OCI-LY7 (cell line): ENCODE results near the gene HAPLN3. TPM values are rescaled to one million over a fixed set of nuclear protein-coding genes. Genes with fewer than 3 reads are reported as not detected.

ENCODE experiments used
- BruUV-seq: library from RNA; stranded (reverse); fragments of 400-500 nt; replicated peaks from 2 replicates; lab custom pipeline; 2021; lab: Mats Ljungman, UMichigan
- CTCF ChIA-PET: fragments of 300-600 bp; sonication (Branson Sonifier 250); formaldehyde crosslinking; loops from one replicate; lab custom pipeline; 2022; ENCODE audit warnings: antibody characterized with exemption; ENCODE audit not compliant: unreplicated experiment; lab: Charles Lee
- POLR2A ChIA-PET: fragments of 300-600 bp; sonication (Branson Sonifier 250); formaldehyde crosslinking; loops from one replicate; lab custom pipeline; 2022; ENCODE audit warnings: antibody characterized with exemption; lab: Charles Lee
- DNase-seq: peaks from one replicate; pipeline ENCODE4 v3.0.0-alpha.2; 2015; ENCODE audit warnings: low spot score
- H2AFZ ChIP-seq: fragments of 200-600 bp; sonication (generic), shearing (Covaris generic); 2 replicates; pipeline ENCODE4 v1.6.1; 2014; ENCODE audit warnings: mild to moderate bottlenecking, antibody characterized with exemption, low read length, moderate library complexity
- H3K27ac ChIP-seq: fragments of 200-600 bp; sonication (generic); 2 replicates; pipeline ENCODE4 v1.5.1; 2014; ENCODE audit warnings: mixed run types, low read depth, mild to moderate bottlenecking, moderate library complexity, low read length, inconsistent platforms; ENCODE audit not compliant: poor library complexity, severe bottlenecking
- H3K36me3 ChIP-seq: fragments of 200-600 bp; sonication (generic); 2 replicates; pipeline ENCODE4 v1.6.1; 2014; ENCODE audit warnings: mild to moderate bottlenecking, antibody characterized with exemption, low read length, moderate library complexity, mixed read lengths; ENCODE audit not compliant: insufficient read depth
- H3K4me1 ChIP-seq: fragments of 200-600 bp; sonication (generic); 2 replicates; pipeline ENCODE4 v1.5.1; 2014; ENCODE audit warnings: mild to moderate bottlenecking, low read length; ENCODE audit not compliant: insufficient read depth, poor library complexity, severe bottlenecking
- H3K4me2 ChIP-seq: fragments of 200-600 bp; sonication (generic); 2 replicates; pipeline ENCODE4 v1.6.1; 2014; ENCODE audit warnings: mild to moderate bottlenecking, low read length
- H3K4me3 ChIP-seq: fragments of 200-600 bp; sonication (generic); 2 replicates; pipeline ENCODE4 v1.5.1; 2014; ENCODE audit warnings: mild to moderate bottlenecking, low read depth, low read length; ENCODE audit not compliant: poor library complexity, severe bottlenecking
- H3K79me2 ChIP-seq: fragments of 200-600 bp; sonication (generic); 2 replicates; pipeline ENCODE4 v1.6.1; 2016; ENCODE audit warnings: low read depth, mild to moderate bottlenecking, low read length, moderate library complexity, mixed read lengths; ENCODE audit not compliant: insufficient read depth
- H3K9me2 ChIP-seq: fragments of 200-600 bp; sonication (generic); 2 replicates; pipeline ENCODE4 v1.6.1; 2016; ENCODE audit warnings: mild to moderate bottlenecking, low read length, mixed read lengths; ENCODE audit not compliant: insufficient read depth
- H3K9me3 ChIP-seq: fragments of 200-600 bp; sonication (generic); 2 replicates; pipeline ENCODE4 v1.6.1; 2014; ENCODE audit warnings: mild to moderate bottlenecking, mixed run types, low read length, mixed read lengths
- H4K20me1 ChIP-seq: fragments of 200-600 bp; sonication (generic); 2 replicates; pipeline ENCODE4 v1.6.1; 2014; ENCODE audit warnings: mild to moderate bottlenecking, antibody characterized with exemption, low read length, moderate library complexity, mixed read lengths; ENCODE audit not compliant: insufficient read depth
- CTCF ChIP-seq: fragments of 200-600 bp; sonication (generic); conservative IDR thresholded peaks from 2 replicates; pipeline ENCODE4 v1.5.1; 2014; ENCODE audit warnings: mild to moderate bottlenecking, antibody characterized with exemption, low read length, moderate library complexity, mixed read lengths
- EZH2phosphoT487 ChIP-seq: fragments of 200-600 bp; sonication (generic); IDR thresholded peaks from 2 replicates; pipeline ENCODE4 v1.6.1; 2018; ENCODE audit warnings: low read depth, borderline replicate concordance, mild to moderate bottlenecking, mixed run types, antibody characterized with exemption, low read length, moderate library complexity, mixed read lengths
- intact Hi-C: fragments of 100-400 bp; cut with micrococcal nuclease; formaldehyde crosslinking; loops from one replicate; pipeline ENCODE4 v1.10.0; 2022; ENCODE audit not compliant: unreplicated experiment
- total RNA-seq, 2 experiments: library from RNA; depleted of rRNA in 1 of 2; stranded (reverse); fragments of >200 nt in 1 of 2; shearing (Covaris generic) in 1 of 2; gene quantifications; 2 replicates each; pipeline ENCODE4 v1.2.3, GENCODE V29; 2014 to 2022

Gene HAPLN3
- total RNA-seq, 2 experiments from 2014 or later: 0.93 to 0.98 TPM

GRCh38 chr15:88852476-88852875, 42.9 kb downstream of the HAPLN3 start:
- no peaks in the 10 kb centered on the region for H3K79me2 ChIP-seq
- no peaks in the 10 kb centered on the region for H4K20me1 ChIP-seq
- H3K9me2 ChIP-seq: no peaks in the 10 kb centered on the region
- H3K4me2 ChIP-seq: no peak overlapping the region
- CTCF ChIA-PET: no interaction called here
- H3K4me1 ChIP-seq: no peaks in the 10 kb centered on the region
- POLR2A ChIA-PET: no interaction called here
- no peak overlapping the region for H3K27ac ChIP-seq
- no peak for TF ChIP-seq EZH2phosphoT487
- no peak for TF ChIP-seq CTCF
- H3K36me3 ChIP-seq: no peaks in the 10 kb centered on the region
- no peak overlapping the region for H2AFZ ChIP-seq
- no peak for DNase-seq
- no TSS peak for BruUV-seq
- intact Hi-C loops: no loop called here
- H3K4me3 ChIP-seq: no peak overlapping the region
- 0 out of 2 replicates have a peak, but pooled peaks cover 4% of the 10 kb centered on the region for H3K9me3 ChIP-seq

GRCh38 chr15:88849376-88850072, 45.8 kb downstream of the HAPLN3 start:
- DNase-seq: no peak
- Histone ChIP-seq H3K27ac (no peak overlapping the region), H2AFZ (no peak overlapping the region), H4K20me1 (no peaks in the 10 kb centered on the region), H3K9me2 (no peaks in the 10 kb centered on the region), H3K4me1 (no peaks in the 10 kb centered on the region), H3K36me3 (no peaks in the 10 kb centered on the region), H3K9me3 (no peaks in the 10 kb centered on the region), H3K4me2 (no peak overlapping the region), H3K4me3 (no peak overlapping the region), H3K79me2 (no peaks in the 10 kb centered on the region)
- POLR2A ChIA-PET: interaction anchor here (0.6 kb wide), 1 partner anchor 115 kb away, joined by 3 read pairs; no protein-coding TSS in a partner anchor
- TF ChIP-seq EZH2phosphoT487 (no peak), CTCF (no peak)
- intact Hi-C loops: no loop called here
- CTCF ChIA-PET: no interaction called here
- no TSS peak for BruUV-seq

- Histone ChIP-seq H3K79me2 (no peaks in the 10 kb centered on the region), H3K27ac (no peak overlapping the region), H3K4me3 (no peak overlapping the region), H3K36me3 (no peaks in the 10 kb centered on the region), H3K4me1 (no peaks in the 10 kb centered on the region), H4K20me1 (no peaks in the 10 kb centered on the region), H3K9me2 (no peaks in the 10 kb centered on the region), H2AFZ (no peak overlapping the region), H3K4me2 (no peak overlapping the region), H3K9me3 (no peaks in the 10 kb centered on the region)
- intact Hi-C loops: no loop called here
- DNase-seq: no peak
- BruUV-seq: no TSS peak
- ChIA-PET POLR2A (no interaction called here), CTCF (no interaction called here)
- no peak for TF ChIP-seq EZH2phosphoT487
- TF ChIP-seq CTCF: no peak
These were observed 47.1 kb downstream of the HAPLN3 start for GRCh38 chr15:88848203-88848602.
